ENCODE data around the gene PTGR2.
"Not testable (repeated sequence)": the region's sequence is repeated elsewhere in the genome, so short reads cannot be mapped to it uniquely, and the experiment has no call there.

The PTGR2 gene

GRCh38 chr14:73823339-73823885, 28.2 kb upstream of the PTGR2 start:
- no peak overlapping the region for H3K4me3 ChIP-seq (ENCODE audit: low read depth, low read length)
- no peak for DNase-seq (ENCODE audit: low read depth)
- no peak for TF ChIP-seq CTCF (IDR thresholded peaks at IDR 0.05; ENCODE audit: control insufficient read depth, extremely low read depth, insufficient read depth)

- no peak for DNase-seq (ENCODE audit: low read depth)
- TF ChIP-seq CTCF (IDR thresholded peaks at IDR 0.05; ENCODE audit: control insufficient read depth, extremely low read depth, insufficient read depth): no peak
- no peak overlapping the region for H3K4me3 ChIP-seq (ENCODE audit: low read depth, low read length)
These were observed 27.5 kb upstream of the PTGR2 start for GRCh38 chr14:73824127-73824526.

- no peak overlapping the region for H3K4me3 ChIP-seq (ENCODE audit: low read depth, low read length)
- no peak for TF ChIP-seq CTCF (IDR thresholded peaks at IDR 0.05; ENCODE audit: control insufficient read depth, extremely low read depth, insufficient read depth)
- DNase-seq (ENCODE audit: low read depth): no peak
These were observed 27.1 kb upstream of the PTGR2 start for GRCh38 chr14:73824536-73824935.

- H3K4me3 ChIP-seq (ENCODE audit: low read depth, low read length): no peak overlapping the region
- TF ChIP-seq CTCF (IDR thresholded peaks at IDR 0.05; ENCODE audit: control insufficient read depth, extremely low read depth, insufficient read depth): peak; percentile 88
- peak; percentile 59 for DNase-seq (ENCODE audit: low read depth)
These were observed 26.0 kb upstream of the PTGR2 start for GRCh38 chr14:73825551-73826188.

GRCh38 chr14:73827190-73827589, 24.4 kb upstream of the PTGR2 start:
- not testable (repeated sequence) for DNase-seq (ENCODE audit: low read depth); H3K4me3 ChIP-seq (ENCODE audit: low read depth, low read length)
- TF ChIP-seq CTCF (IDR thresholded peaks at IDR 0.05; ENCODE audit: control insufficient read depth, extremely low read depth, insufficient read depth): 0 out of 2 replicates have a peak, but pooled peaks have one; percentile 5

GRCh38 chr14:73829071-73829470, 22.6 kb upstream of the PTGR2 start:
- H3K4me3 ChIP-seq (ENCODE audit: low read depth, low read length): no peak overlapping the region
- DNase-seq (ENCODE audit: low read depth): no peak
- no peak for TF ChIP-seq CTCF (IDR thresholded peaks at IDR 0.05; ENCODE audit: control insufficient read depth, extremely low read depth, insufficient read depth)

Data from LNCaP clone FGC (cell line).